CD4-positive, alpha-beta memory T cell (primary cell): ENCODE measurements around the gene TCTN2. TPM values are rescaled to one million over a fixed set of nuclear protein-coding genes. Genes with fewer than 3 reads are reported as not detected.

Experiments used
- CTCF ChIA-PET: fragments of 350-600 bp; sonication (Branson Sonifier 250); formaldehyde crosslinking; loops from one replicate; lab custom pipeline; 2021; ENCODE audit warnings: inconsistent platforms; ENCODE audit not compliant: partially characterized antibody; lab: Charles Lee
- POLR2A ChIA-PET: fragments of 350-600 bp; sonication (Branson Sonifier 250); formaldehyde crosslinking; loops from one replicate; lab custom pipeline; 2021; ENCODE audit not compliant: partially characterized antibody; lab: Charles Lee
- DNase-seq, 5 donors: peaks; one replicate each; pipeline versions ENCODE4 v3.0.0 to v3.0.0-alpha.2; 2020 to 2022; ENCODE audit warnings: mixed read lengths in 1 of 5
- H3K27ac ChIP-seq: one replicate; pipeline ENCODE4 v1.7.0; 2013; ENCODE audit warnings: low read depth, low read length
- H3K27me3 ChIP-seq: 2 replicates; pipeline ENCODE4 v1.7.0; 2013; ENCODE audit warnings: mild to moderate bottlenecking, low read length, moderate library complexity; ENCODE audit not compliant: insufficient read depth
- H3K36me3 ChIP-seq: 2 replicates; pipeline ENCODE4 v1.7.0; 2013; ENCODE audit warnings: mild to moderate bottlenecking, low read length, moderate library complexity; ENCODE audit not compliant: insufficient read depth
- H3K4me1 ChIP-seq: 2 replicates; pipeline ENCODE4 v1.7.0; 2013; ENCODE audit warnings: mild to moderate bottlenecking, low read length, moderate library complexity; ENCODE audit not compliant: insufficient read depth
- H3K4me3 ChIP-seq, 2 donors: one replicate each; pipeline ENCODE4 v1.7.0; 2013; ENCODE audit warnings: low read length in 2 of 2, mild to moderate bottlenecking in 1 of 2
- H3K9me3 ChIP-seq, 2 donors: one replicate each; pipeline ENCODE4 v1.7.0; 2013; ENCODE audit warnings: low read length in 2 of 2, control low read depth in 1 of 2; ENCODE audit not compliant: control insufficient read depth in 1 of 2
- H3K27ac Mint-ChIP-seq, 7 donors: one replicate each; pipeline ENCODE4 v1.8.0; 2020 to 2021; ENCODE audit warnings: mixed read lengths in 7 of 7, mild to moderate bottlenecking in 6 of 7, inconsistent platforms in 3 of 7, moderate library complexity in 3 of 7
- H3K27me3 Mint-ChIP-seq, 2 donors: one replicate each; pipeline ENCODE4 v1.8.0; 2020 to 2021; ENCODE audit warnings: mixed read lengths in 2 of 2
- H3K36me3 Mint-ChIP-seq, 2 donors: one replicate each; pipeline ENCODE4 v1.8.0; 2020 to 2021; ENCODE audit warnings: mixed read lengths in 2 of 2, inconsistent platforms in 1 of 2, mild to moderate bottlenecking in 1 of 2
- H3K4me1 Mint-ChIP-seq, 4 donors: one replicate each; pipeline ENCODE4 v1.8.0; 2020 to 2021; ENCODE audit warnings: mixed read lengths in 4 of 4, mild to moderate bottlenecking in 1 of 4
- H3K4me3 Mint-ChIP-seq, 8 donors: one replicate each; pipeline ENCODE4 v1.8.0; 2020 to 2021; ENCODE audit warnings: mixed read lengths in 8 of 8, mild to moderate bottlenecking in 7 of 8, moderate library complexity in 6 of 8, inconsistent platforms in 3 of 8
- H3K9me3 Mint-ChIP-seq, 8 donors: one replicate each; pipeline ENCODE4 v1.8.0; 2020 to 2021; ENCODE audit warnings: mixed read lengths in 8 of 8, mild to moderate bottlenecking in 5 of 8, inconsistent platforms in 3 of 8, moderate library complexity in 1 of 8
- intact Hi-C: fragments of 100-400 bp; cut with micrococcal nuclease; formaldehyde crosslinking; loops from one replicate; pipeline ENCODE4 v1.15.1; 2023
- polyA plus RNA-seq, 2 donors: library from polyadenylated mRNA; unstranded; fragments of 300-500 nt; fragmentation: Illumina TruSeq; gene quantifications; one replicate each; pipeline ENCODE4 v1.2.3, GENCODE V29; 2021
- total RNA-seq, 2 experiments: library from RNA; stranded (reverse); gene quantifications; one replicate each; pipeline ENCODE4 v1.2.3, GENCODE V29; 2021

Gene TCTN2
- 1 to 10 TPM; 8.1 to 10.0 TPM for total RNA-seq
- polyA plus RNA-seq = 1 to 10 TPM; 1.0 to 2.3 TPM

DNA sequence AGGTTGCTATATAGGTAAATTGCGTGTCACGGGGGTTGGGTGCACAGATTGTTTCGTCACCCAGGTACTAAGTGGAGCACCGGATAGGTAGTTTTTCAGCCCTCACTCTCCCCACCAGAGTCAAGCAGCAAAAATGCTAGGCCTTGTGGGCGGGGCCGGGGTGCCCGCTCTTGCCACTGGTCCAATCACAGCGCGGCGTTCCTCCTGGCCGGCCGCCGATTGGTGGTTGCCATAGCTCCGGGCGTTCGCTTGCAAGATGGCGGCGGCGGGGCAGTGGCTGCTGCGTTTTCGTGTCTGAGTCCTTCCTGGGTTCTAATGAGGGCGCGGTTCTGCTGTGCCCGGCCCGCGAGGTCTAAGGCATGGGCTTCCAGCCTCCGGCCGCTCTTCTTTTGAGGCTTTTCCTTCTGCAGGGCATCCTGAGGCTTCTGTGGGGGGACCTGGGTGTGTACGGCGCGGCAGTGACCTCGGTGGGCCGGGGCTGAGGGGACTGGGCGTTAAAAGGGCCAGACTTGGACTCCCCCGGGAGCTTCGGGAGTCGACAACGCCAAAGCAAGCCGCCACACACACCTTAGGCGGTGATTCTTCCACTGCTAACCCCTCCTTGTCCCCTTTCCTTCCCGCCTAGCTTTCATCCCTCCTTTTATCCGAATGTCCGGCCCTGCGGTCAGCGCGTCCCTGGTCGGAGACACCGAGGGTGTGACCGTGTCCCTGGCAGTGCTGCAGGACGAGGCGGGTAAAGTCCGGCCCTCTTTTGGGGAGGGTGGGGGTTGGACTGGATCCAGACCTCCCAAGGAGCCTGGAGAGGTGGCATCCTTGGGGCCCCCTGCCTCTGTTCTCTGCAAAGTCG is at the start of gene TCTN2:
TSS of gene TCTN2 (plus strand) at position 232 of the 847 bp plus-strand sequence. CDS start at position 360, 128 bp downstream.
- DNase-seq = peak; percentile 90 to 95 (median 92)
- Mint-ChIP-seq H3K36me3 (peaks cover 11 to 14% of the 10 kb centered on the region in 2 donors), H3K4me1 (peaks cover 11 to 18% (median 13%) of the 10 kb centered on the region in 4 donors), H3K27me3 (no peaks in the 10 kb centered on the region), H3K4me3 (peak within 1 kb of the TSS; percentile 84 to 93 (median 90)), H3K9me3 (no peaks in the 10 kb centered on the region), H3K27ac (peak within 1 kb of the TSS; percentile 70 to 87 (median 82))
- no peaks in the 10 kb centered on the region for H3K27me3 ChIP-seq
- ChIA-PET POLR2A (interaction anchor here (1.0 to 2.3 kb wide), 2 partner anchors 41 to 918 kb away, joined by 3 to 14 read pairs; partner anchors contain the start of genes ATP6V0A2 and DENR), CTCF (no interaction called here)
- intact Hi-C loops = loop anchor here (1.0 to 5.0 kb wide), 2 partner anchors 39 to 41 kb away; partner anchors contain the start of genes ATP6V0A2, EIF2B1 and GTF2H3
- peaks cover 12% of the 10 kb centered on the region for H3K4me1 ChIP-seq
- H3K36me3 ChIP-seq = peaks cover 5% of the 10 kb centered on the region
- peak within 1 kb of the TSS; percentile 69 to 92 for H3K4me3 ChIP-seq
- peak within 1 kb of the TSS; percentile 45 for H3K27ac ChIP-seq
- no peaks in the 10 kb centered on the region for H3K9me3 ChIP-seq

DNA sequence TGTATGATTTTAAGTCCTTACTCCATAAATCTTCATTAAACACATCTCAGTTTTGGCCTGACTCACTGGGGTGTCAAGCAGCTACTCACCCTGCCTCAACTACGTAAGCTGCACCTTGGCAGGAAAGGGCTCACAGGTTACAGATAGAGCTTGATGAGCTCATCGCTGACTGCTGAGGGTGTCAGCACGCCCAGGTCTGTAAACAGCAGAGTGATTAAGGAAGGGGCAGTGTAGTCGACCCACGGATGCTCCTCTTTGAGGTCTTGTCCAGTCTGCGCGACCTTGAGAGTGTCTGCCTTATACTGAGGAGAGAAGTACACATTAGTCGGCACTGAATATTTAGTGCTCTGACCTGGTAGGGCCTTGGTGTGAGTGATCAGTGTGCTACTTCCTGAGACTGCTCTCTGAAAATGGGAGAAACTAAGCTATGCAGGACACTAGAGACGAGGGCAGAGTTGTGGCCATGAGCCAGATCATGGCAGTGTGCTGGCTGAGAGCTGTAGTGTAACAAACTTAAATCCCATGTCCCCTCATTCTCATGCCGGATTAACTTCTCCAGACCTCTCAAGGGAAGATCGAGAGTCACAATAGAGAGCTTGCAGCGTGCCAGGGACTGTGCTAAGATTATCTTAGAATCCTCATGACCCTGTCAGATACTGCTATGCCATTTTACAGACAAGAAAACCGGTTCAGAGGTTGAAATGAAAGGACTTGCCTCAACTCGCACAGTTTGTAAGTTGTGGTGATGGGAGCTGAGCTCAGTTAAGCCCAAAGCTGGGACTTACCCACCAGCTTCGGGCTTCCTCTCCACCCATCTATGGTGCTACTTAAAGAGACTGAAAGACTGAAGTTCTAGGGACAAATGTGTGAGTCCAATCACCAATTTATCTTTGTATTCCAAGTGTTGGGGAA is 49.0 kb upstream of the TCTN2 start:
- H3K27ac ChIP-seq = no peak overlapping the region
- POLR2A ChIA-PET = interaction anchor here (0.5 to 1.7 kb wide), 4 partner anchors 17 to 384 kb away, joined by 3 to 5 read pairs (median 4); no protein-coding TSS in a partner anchor
- no peak overlapping the region for H3K4me3 ChIP-seq
- peaks cover 52% of the 10 kb centered on the region for H3K36me3 ChIP-seq
- no peaks in the 10 kb centered on the region for H3K27me3 ChIP-seq
- CTCF ChIA-PET = interaction anchor here (1.1 kb wide), 1 partner anchor 9 kb away, joined by 3 read pairs; no protein-coding TSS in a partner anchor
- peaks cover 0 to 4% (median 2%) of the 10 kb centered on the region in 4 donors for H3K4me1 Mint-ChIP-seq
- intact Hi-C loops = no loop called here
- H3K9me3 Mint-ChIP-seq = no peaks in the 10 kb centered on the region
- no peaks in the 10 kb centered on the region for H3K9me3 ChIP-seq
- no peaks in the 10 kb centered on the region for H3K4me1 ChIP-seq
- peaks cover 52 to 78% of the 10 kb centered on the region in 2 donors for H3K36me3 Mint-ChIP-seq
- peak overlapping the region in 2 of 7 donors; percentile 0 to 23 for H3K27ac Mint-ChIP-seq
- DNase-seq = no peak
- no peaks in the 10 kb centered on the region for H3K27me3 Mint-ChIP-seq
- H3K4me3 Mint-ChIP-seq = peak overlapping the region in 1 of 8 donors; percentile 17

DNA sequence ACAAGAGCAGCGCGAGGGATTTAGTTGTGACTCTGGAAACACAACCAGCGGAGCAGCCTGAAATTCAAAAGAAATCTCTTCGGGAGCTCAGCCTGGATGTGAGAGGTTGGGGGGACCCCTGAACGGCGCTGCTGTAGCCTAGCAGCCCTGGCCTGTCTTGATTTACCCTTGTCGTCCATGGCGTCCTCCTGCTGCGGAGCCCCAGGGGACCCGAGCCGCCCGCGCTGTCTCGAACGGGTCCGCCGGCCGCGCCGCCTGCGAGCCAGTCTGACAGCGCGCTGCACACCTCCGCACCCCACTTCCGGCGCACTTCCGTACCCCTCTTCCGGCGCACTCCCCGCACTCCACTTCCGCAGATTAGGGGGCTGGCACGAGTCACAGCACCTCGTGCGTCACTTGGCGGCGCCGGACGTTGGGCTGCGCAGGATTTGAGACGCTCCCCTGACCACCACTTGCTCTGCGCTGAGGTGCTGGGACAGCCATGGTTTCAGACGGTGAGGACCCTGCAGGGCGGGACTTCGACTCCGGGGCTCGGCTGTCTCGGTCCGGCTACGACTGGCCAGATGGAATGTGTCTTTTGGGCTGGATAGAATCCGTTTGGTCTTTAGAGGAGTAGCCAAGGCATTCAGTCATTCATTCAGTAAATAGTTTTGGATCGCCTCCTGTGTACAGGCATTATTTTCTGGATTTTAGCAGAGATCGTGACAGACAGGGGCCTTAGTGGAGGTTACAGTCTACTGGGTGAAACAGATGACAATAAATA is 37.4 kb upstream of the TCTN2 start, which contains the start of the genes EIF2B1 and GTF2H3:
TSS of gene EIF2B1 (minus strand) at position 308 of the 763 bp plus-strand sequence. CDS start at position 179, 129 bp downstream.
TSS of gene GTF2H3 (plus strand) at position 451 of the 763 bp plus-strand sequence. CDS start at position 482, 31 bp downstream.
- Histone ChIP-seq H3K27ac (peak within 1 kb of the TSS; percentile 81), H3K27me3 (no peaks in the 10 kb centered on the region), H3K4me1 (peaks cover 23% of the 10 kb centered on the region), H3K4me3 (peak within 1 kb of the TSS; percentile 83 to 92), H3K9me3 (no peaks in the 10 kb centered on the region), H3K36me3 (peaks cover 24% of the 10 kb centered on the region)
- Mint-ChIP-seq H3K27me3 (no peaks in the 10 kb centered on the region), H3K4me3 (peak within 1 kb of the TSS; percentile 92 to 98 (median 96)), H3K27ac (peak within 1 kb of the TSS; percentile 92 to 99 (median 97)), H3K4me1 (peaks cover 21 to 38% (median 31%) of the 10 kb centered on the region in 4 donors), H3K36me3 (peaks cover 19 to 34% of the 10 kb centered on the region in 2 donors), H3K9me3 (peaks cover 0 to 3% (median 0%) of the 10 kb centered on the region in 8 donors)
- ChIA-PET CTCF (no interaction called here), POLR2A (interaction anchor here (1.1 to 2.4 kb wide), 4 partner anchors 28 to 401 kb away, joined by 3 to 13 read pairs (median 4); partner anchors contain the start of genes DDX55, MPHOSPH9 and MTRFR)
- intact Hi-C loops = loop anchor here (1.0 to 5.0 kb wide), 5 partner anchors 31 to 268 kb away; partner anchors contain the start of genes ATP6V0A2, DDX55, TCTN2 and TMED2
- DNase-seq = peak; percentile 94 to 97 (median 94)

DNA sequence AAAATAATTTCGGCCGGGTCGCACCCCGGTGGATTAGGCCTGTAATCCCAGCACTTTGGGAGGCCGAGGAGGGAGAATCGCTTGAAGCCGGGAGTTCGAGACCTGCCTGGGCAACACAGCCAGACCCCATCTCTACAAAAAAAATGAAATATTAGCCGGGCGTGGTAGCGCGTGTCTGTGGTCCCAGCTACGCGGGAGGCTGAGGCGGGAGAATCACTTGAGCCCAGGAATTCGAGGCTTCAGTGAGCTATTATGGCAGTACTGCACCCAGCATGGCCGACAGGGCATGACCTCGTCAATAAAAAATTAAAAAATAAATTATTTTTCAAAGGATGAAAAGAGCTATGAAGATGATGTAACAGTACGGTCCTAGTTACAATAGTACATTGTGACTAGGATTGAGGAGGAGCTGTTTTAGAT is 36.8 kb upstream of the TCTN2 start:
- peak overlapping the region; percentile 92 to 98 (median 96) for H3K4me3 Mint-ChIP-seq
- H3K9me3 ChIP-seq = no peaks in the 10 kb centered on the region
- peaks cover 15 to 28% of the 10 kb centered on the region in 2 donors for H3K36me3 Mint-ChIP-seq
- peak overlapping the region; percentile 83 to 92 for H3K4me3 ChIP-seq
- H3K27me3 ChIP-seq = no peaks in the 10 kb centered on the region
- peaks cover 0 to 3% (median 0%) of the 10 kb centered on the region in 8 donors for H3K9me3 Mint-ChIP-seq
- intact Hi-C loops = loop anchor here (5.0 kb wide), 1 partner anchor 38 kb away; the partner anchor contains the start of gene TCTN2
- peak overlapping the region; percentile 92 to 99 (median 97) for H3K27ac Mint-ChIP-seq
- H3K4me1 ChIP-seq = peaks cover 23% of the 10 kb centered on the region
- no peak for DNase-seq
- no peaks in the 10 kb centered on the region for H3K27me3 Mint-ChIP-seq
- peaks cover 18% of the 10 kb centered on the region for H3K36me3 ChIP-seq
- H3K4me1 Mint-ChIP-seq = peaks cover 21 to 38% (median 31%) of the 10 kb centered on the region in 4 donors
- ChIA-PET CTCF (no interaction called here), POLR2A (interaction anchor here (2.4 kb wide), 1 partner anchor 32 kb away, joined by 13 read pairs; the partner anchor contains the start of gene DDX55)
- peak overlapping the region; percentile 81 for H3K27ac ChIP-seq

DNA sequence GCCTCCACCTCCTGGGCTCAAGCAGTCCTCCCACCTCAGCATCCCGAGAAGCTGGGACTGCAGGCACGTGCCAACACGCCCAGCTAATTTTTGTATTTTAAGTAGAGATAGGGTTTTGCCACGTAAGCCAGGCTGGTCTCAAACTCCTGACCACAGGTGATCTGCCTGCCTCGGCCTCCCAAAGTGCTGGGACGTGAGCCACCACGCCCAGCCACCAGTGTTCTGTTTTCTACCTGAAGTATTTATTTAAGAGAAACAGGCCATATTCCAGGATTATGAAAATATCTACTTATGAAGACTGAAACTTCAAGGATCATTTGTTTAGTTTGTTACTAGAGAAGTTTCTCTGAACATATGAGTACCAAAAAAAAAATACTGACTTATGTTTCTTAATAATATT is 27.0 kb upstream of the TCTN2 start:
- H3K9me3 ChIP-seq = no peaks in the 10 kb centered on the region
- no peaks in the 10 kb centered on the region for H3K9me3 Mint-ChIP-seq
- H3K4me1 Mint-ChIP-seq = peaks cover 0 to 4% (median under 1%) of the 10 kb centered on the region in 4 donors
- H3K36me3 ChIP-seq = peaks cover 12% of the 10 kb centered on the region
- peaks cover 26 to 40% of the 10 kb centered on the region in 2 donors for H3K36me3 Mint-ChIP-seq
- H3K27ac ChIP-seq = no peak overlapping the region
- H3K4me1 ChIP-seq = no peaks in the 10 kb centered on the region
- H3K27me3 ChIP-seq = no peaks in the 10 kb centered on the region
- POLR2A ChIA-PET = no interaction called here
- H3K4me3 Mint-ChIP-seq = no peak overlapping the region
- H3K27ac Mint-ChIP-seq = no peak overlapping the region
- no peaks in the 10 kb centered on the region for H3K27me3 Mint-ChIP-seq
- intact Hi-C loops = no loop called here
- CTCF ChIA-PET = no interaction called here
- DNase-seq = no peak
- H3K4me3 ChIP-seq = no peak overlapping the region

DNA sequence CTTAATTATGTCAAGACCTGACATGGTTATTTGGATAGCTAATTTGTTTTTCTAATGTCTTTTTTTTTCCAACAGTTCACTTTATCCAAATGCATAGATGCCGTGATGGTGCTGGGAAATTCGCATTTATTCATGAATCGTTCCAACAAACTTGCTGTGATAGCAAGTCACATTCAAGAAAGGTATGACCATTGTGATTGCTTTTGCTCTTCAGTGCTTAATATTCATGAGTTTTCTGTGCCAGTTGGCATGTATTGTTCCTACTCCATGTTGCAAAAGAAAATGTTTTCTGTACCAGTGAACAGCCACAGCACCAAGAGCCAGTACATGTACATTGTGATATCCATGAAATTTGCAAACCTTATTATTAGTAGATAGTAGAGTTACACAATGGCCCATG is 25.5 kb upstream of the TCTN2 start:
- DNase-seq = no peak
- CTCF ChIA-PET = interaction anchor here (0.9 kb wide), 1 partner anchor 11 kb away, joined by 3 read pairs; no protein-coding TSS in a partner anchor
- peaks cover 19% of the 10 kb centered on the region for H3K36me3 ChIP-seq

More for the DNA sequence above, 25.5 kb upstream of the TCTN2 start:
- intact Hi-C loops = no loop called here
- no peaks in the 10 kb centered on the region for H3K4me1 ChIP-seq
- Mint-ChIP-seq H3K4me3 (no peak overlapping the region), H3K9me3 (no peaks in the 10 kb centered on the region), H3K36me3 (peaks cover 26 to 40% of the 10 kb centered on the region in 2 donors), H3K27me3 (no peaks in the 10 kb centered on the region), H3K4me1 (peaks cover 0 to 2% (median under 1%) of the 10 kb centered on the region in 4 donors), H3K27ac (peak overlapping the region in 1 of 7 donors; percentile 30)
- H3K9me3 ChIP-seq = no peaks in the 10 kb centered on the region
- H3K4me3 ChIP-seq = no peak overlapping the region
- POLR2A ChIA-PET = interaction anchor here (1.2 kb wide), 1 partner anchor 412 kb away, joined by 3 read pairs; the partner anchor contains the start of genes MPHOSPH9 and MTRFR
- no peak overlapping the region for H3K27ac ChIP-seq
- H3K27me3 ChIP-seq = no peaks in the 10 kb centered on the region
